Measurements from ENCODE around the gene TACR1. TPM values are rescaled to one million over a fixed set of nuclear protein-coding genes. Genes with fewer than 3 reads are reported as not detected.

Gene TACR1
- total and polyA plus RNA-seq, 2 of the 8 experiments (the other 6 are each of a cell fraction or from before 2014, with no cell fraction given), result 0.09 to 0.37 TPM

- TF ChIP-seq CHD7 (IDR thresholded peaks at IDR 0.05; ENCODE audit: insufficient replicate concordance, low read length), result no peak
- no peak for TF ChIP-seq BCL11A (IDR thresholded peaks at IDR 0.05; ENCODE audit: low read depth in 2 of 2, low read length in 2 of 2)
- TF ChIP-seq KDM1A (IDR thresholded peaks at IDR 0.05; ENCODE audit: borderline replicate concordance, low read length), result no peak
- no peak for TF ChIP-seq CTCF (IDR thresholded peaks at IDR 0.05; ENCODE audit: control extremely low read depth in 1 of 3, insufficient read depth in 1 of 3, low read depth in 1 of 3, low read length in 3 of 3)
- no peak for TF ChIP-seq CHD1 (IDR thresholded peaks at IDR 0.05; ENCODE audit: low read depth, low read length)
- no peak for TF ChIP-seq NANOG (IDR thresholded peaks at IDR 0.05; ENCODE audit: insufficient read depth, low read depth, low read length, poor library complexity, severe bottlenecking)
- no peak for TF ChIP-seq RFX5 (IDR thresholded peaks at IDR 0.05; ENCODE audit: borderline replicate concordance, low read depth, low read length)
- TF ChIP-seq GTF2F1 (IDR thresholded peaks at IDR 0.05; ENCODE audit: borderline replicate concordance, low read depth, low read length), result no peak
- no peak for TF ChIP-seq PHF8 (conservative IDR thresholded peaks at IDR 0.05; ENCODE audit: low read depth, low read length)
These were observed 37.1 kb downstream of the TACR1 start (continued) for GRCh38 chr2:75162259-75162658.

All from H1 (cell line).